ENCODE results near the gene CST3. TPM values are rescaled to one million over a fixed set of nuclear protein-coding genes. Genes with fewer than 3 reads are reported as not detected.

The CST3 gene
- total RNA-seq, 3 donors from 2014 or later: 763 to 916 (median 852) TPM

DNA sequence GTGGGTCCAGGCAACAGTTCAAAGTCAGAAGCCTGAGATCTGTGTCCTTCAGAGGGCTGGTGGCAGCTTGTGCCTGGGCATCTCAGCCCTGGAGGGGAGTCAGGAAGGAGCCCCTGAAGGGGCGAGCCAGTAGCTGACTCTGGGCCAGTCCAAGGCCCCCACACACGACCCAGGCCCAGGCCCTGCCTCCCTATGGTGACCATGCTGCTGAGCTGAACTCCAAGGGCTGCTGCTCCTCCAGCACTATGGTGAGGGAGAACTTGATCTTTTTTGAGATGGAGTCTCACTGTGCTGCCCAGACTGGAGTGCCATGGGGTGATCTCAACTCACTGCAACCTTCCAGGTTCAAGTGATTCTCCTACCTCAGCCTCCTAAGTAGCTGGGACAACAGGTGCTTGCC, 15.2 kb upstream of the CST3 start:
- TF ChIP-seq, protein P1, sequence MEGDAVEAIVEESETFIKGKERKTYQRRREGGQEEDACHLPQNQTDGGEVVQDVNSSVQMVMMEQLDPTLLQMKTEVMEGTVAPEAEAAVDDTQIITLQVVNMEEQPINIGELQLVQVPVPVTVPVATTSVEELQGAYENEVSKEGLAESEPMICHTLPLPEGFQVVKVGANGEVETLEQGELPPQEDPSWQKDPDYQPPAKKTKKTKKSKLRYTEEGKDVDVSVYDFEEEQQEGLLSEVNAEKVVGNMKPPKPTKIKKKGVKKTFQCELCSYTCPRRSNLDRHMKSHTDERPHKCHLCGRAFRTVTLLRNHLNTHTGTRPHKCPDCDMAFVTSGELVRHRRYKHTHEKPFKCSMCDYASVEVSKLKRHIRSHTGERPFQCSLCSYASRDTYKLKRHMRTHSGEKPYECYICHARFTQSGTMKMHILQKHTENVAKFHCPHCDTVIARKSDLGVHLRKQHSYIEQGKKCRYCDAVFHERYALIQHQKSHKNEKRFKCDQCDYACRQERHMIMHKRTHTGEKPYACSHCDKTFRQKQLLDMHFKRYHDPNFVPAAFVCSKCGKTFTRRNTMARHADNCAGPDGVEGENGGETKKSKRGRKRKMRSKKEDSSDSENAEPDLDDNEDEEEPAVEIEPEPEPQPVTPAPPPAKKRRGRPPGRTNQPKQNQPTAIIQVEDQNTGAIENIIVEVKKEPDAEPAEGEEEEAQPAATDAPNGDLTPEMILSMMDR (IDR thresholded peaks at IDR 0.05): no peak
- intact Hi-C loops (cut with DNase I, micrococcal nuclease): no loop called here
- ATAC-seq (no peak), DNase-seq (no peak)
- no peaks in the 10 kb centered on the region for H3K36me3 ChIP-seq (ENCODE audit: low read depth)
- no peak overlapping the region for H3K4me3 ChIP-seq
- no peaks in the 10 kb centered on the region for H3K9me3 ChIP-seq
- H3K4me1 ChIP-seq (ENCODE audit: low read depth): no peaks in the 10 kb centered on the region

DNA sequence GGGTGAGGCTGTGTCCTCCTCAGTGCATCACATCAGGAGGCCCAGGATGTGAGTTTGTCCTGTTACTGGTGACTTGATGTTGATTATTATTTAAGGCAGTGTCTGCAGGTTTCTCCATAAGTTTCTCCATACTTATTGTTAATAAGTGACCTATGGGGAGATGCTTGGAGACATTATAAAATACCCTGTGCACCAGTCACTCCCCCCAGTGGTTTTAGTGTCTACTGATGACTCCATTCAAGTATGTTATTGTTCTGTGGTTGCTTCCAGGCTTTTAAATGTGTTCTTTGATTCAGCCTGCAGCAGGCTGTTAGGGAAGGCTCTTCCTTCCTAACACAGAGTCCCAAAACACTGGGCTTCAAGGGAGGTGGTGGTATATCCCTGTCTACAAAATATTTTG, 14.6 kb upstream of the CST3 start:
- no peaks in the 10 kb centered on the region for H3K36me3 ChIP-seq (ENCODE audit: low read depth)
- TF ChIP-seq, protein P1 (IDR thresholded peaks at IDR 0.05): no peak
- ATAC-seq (no peak), DNase-seq (no peak)
- no peak overlapping the region for H3K4me3 ChIP-seq
- H3K9me3 ChIP-seq: no peaks in the 10 kb centered on the region
- no peaks in the 10 kb centered on the region for H3K4me1 ChIP-seq (ENCODE audit: low read depth)
- intact Hi-C loops (cut with DNase I, micrococcal nuclease): no loop called here

DNA sequence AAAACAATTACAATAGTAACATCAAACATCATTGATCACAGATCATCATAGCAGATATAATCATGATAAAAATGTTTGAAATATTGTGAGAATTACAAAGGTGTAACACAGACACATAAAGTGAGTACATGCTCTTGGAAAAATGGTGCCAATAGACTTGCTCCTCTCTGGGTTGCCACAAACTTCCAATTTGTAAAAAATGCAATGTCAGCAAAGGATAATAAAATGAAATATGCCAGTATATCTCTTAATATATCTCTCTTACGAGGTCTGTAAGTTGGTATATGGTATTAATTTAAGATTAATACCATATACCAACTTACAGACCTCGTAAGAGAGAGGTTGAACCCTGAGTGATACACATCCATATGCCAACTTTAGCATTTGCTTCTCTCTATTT, 13.4 kb upstream of the CST3 start:
- TF ChIP-seq, protein P1 (IDR thresholded peaks at IDR 0.05): no peak
- intact Hi-C loops (cut with DNase I, micrococcal nuclease): no loop called here
- Histone ChIP-seq H3K4me1 (ENCODE audit: low read depth) (no peaks in the 10 kb centered on the region), H3K9me3 (no peaks in the 10 kb centered on the region), H3K36me3 (ENCODE audit: low read depth) (no peaks in the 10 kb centered on the region), H3K4me3 (no peak overlapping the region)
- no peak for DNase-seq
- no peak for ATAC-seq

DNA sequence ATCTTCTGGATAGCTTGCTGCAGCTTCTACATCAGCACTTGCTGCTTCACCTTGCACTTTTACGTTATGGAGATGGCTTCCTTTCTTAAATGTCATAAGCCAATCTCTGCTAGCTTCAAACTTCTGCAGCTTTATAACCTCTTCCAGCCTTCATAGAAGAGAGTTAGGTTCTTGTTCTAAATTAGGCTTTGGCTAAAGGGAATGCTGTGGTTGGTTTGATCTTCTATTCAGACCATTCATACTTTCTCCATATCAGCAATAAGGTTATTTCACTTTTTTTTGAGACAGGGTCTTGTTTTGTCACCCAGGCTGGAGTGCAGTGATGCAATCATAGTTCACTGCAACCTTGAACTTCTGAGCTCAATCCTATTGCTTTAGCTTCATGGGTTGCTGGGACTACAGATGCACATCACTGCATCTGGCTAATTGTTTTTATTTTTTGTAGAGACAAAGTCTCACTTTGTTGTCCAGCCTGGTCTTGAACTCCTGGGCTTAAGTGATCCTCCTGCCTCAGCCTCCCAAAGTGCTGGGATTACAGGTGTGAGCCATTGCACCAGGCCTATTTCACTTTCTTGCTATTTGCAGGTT, 12.2 kb upstream of the CST3 start:
- intact Hi-C loops (cut with DNase I, micrococcal nuclease): no loop called here
- TF ChIP-seq, protein P1 (IDR thresholded peaks at IDR 0.05): no peak
- no peak for ATAC-seq
- H3K4me3 ChIP-seq: no peak overlapping the region
- H3K4me1 ChIP-seq (ENCODE audit: low read depth): no peaks in the 10 kb centered on the region
- H3K9me3 ChIP-seq: no peaks in the 10 kb centered on the region
- no peaks in the 10 kb centered on the region for H3K36me3 ChIP-seq (ENCODE audit: low read depth)
- DNase-seq: no peak

DNA sequence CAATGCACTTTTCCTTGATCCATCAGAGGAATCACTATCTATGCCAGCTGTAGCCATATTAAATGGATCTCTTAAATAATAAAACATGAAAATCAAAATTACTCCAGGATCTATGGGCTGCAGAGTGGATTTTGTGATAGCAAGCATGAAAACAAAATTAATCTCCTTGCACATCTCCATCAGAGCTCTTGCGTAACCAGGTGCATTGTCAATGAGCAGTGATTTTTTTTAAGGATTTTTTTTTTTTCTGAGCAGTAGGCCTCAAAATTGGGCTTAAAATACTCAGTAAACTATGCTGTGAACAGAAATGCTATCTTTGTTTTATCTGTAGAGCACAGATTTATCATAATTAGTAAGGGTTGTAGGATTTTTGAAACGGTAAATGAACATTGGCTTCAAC, 11.5 kb upstream of the CST3 start:
- TF ChIP-seq, protein P1 (IDR thresholded peaks at IDR 0.05): no peak
- ATAC-seq (no peak), DNase-seq (no peak)
- Histone ChIP-seq H3K36me3 (ENCODE audit: low read depth) (no peaks in the 10 kb centered on the region), H3K4me3 (no peak overlapping the region), H3K4me1 (ENCODE audit: low read depth) (no peaks in the 10 kb centered on the region), H3K9me3 (no peaks in the 10 kb centered on the region)
- intact Hi-C loops (cut with DNase I, micrococcal nuclease): no loop called here

DNA sequence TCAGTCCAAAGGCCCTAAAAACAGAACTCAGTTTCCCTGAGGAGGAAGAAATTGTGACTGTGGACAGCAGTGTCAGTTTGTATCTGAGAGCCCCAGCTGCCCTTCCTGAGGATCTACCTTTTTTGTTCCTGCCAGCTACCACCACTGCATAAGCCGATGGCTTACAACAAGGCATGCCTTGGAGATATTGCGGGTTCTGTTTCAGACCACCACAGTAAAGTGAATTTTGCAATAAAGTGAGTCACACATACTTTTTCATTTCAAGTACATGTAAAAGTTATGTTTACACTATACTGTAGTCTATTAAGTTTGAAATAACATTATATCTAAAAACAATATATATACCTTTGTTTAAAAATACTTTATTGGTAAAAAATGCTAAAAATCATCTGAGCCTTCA, 9.6 kb upstream of the CST3 start:
- TF ChIP-seq, protein P1 (IDR thresholded peaks at IDR 0.05): no peak
- no peaks in the 10 kb centered on the region for H3K36me3 ChIP-seq (ENCODE audit: low read depth)
- H3K4me3 ChIP-seq: no peak overlapping the region
- no peak for ATAC-seq
- no peaks in the 10 kb centered on the region for H3K4me1 ChIP-seq (ENCODE audit: low read depth)
- intact Hi-C loops (cut with DNase I, micrococcal nuclease): no loop called here
- no peaks in the 10 kb centered on the region for H3K9me3 ChIP-seq
- no peak for DNase-seq
